ENCODE data around the gene CFAP65. TPM values are rescaled to one million over a fixed set of nuclear protein-coding genes. Genes with fewer than 3 reads are reported as not detected.

The CFAP65 gene
- total RNA-seq, 5 donors from 2014 or later (not counting 1 experiment from before 2014, with no cell fraction given) = 0.16 TPM; not detected in 4

DNA sequence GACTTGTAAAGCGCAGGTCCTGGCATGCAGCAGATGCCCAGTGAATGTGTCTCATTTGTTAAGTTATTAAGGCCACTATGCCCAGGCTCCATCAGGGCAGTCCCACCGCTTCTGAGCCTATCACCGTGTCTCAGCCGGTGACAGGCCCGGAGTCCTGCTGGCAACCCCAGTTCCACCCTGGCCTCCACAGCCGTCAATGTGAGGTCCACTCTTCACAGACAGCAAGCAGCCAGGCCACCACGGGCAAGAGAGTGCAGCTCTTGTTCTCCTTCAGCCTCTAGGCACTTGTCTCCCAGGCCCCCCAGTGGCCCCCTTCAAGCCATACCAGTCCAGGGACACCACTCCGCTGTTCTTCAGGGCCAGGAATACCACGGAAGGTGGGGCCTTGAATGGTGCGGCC, 22.6 kb downstream of the CFAP65 start:
- peaks cover 2 to 49% of the 10 kb centered on the region in 2 experiments for H3K27me3 ChIP-seq (replicated peaks in 1 of 2; ENCODE audit: control insufficient read depth in 2 of 2, extremely low read depth in 1 of 2, insufficient read depth in 2 of 2, low read length in 1 of 2)
- no peak overlapping the region for H3K27ac Mint-ChIP-seq
- H3K4me1 Mint-ChIP-seq = no peaks in the 10 kb centered on the region
- ChIA-PET CTCF (no interaction called here), POLR2A (no interaction called here)
- H3K36me3 ChIP-seq (ENCODE audit: control insufficient read depth in 2 of 2, extremely low read depth in 1 of 2, insufficient read depth in 1 of 2, low read length in 1 of 2) = no peaks in the 10 kb centered on the region
- WGBS (ENCODE audit: insufficient coverage) = 89% methylated on average over 8 of the region's 10 CpGs
- ATAC-seq (replicated peaks in 1 of 4) (no peak), DNase-seq (no peak)
- no peaks in the 10 kb centered on the region for H3K4me1 ChIP-seq (ENCODE audit: control insufficient read depth in 1 of 2, extremely low read depth in 1 of 2, insufficient read depth in 2 of 2, low read length in 2 of 2)
- H3K27ac ChIP-seq (ENCODE audit: low read length) = no peak overlapping the region
- H3K9me3 Mint-ChIP-seq = no peaks in the 10 kb centered on the region
- H3K4me3 ChIP-seq (ENCODE audit: control insufficient read depth in 1 of 2, extremely low read depth in 1 of 2, low read length in 1 of 2) = no peak overlapping the region
- no peaks in the 10 kb centered on the region for H3K9me3 ChIP-seq
- peaks cover 16 to 25% of the 10 kb centered on the region in 2 donors for H3K27me3 Mint-ChIP-seq
- no peaks in the 10 kb centered on the region for H3K36me3 Mint-ChIP-seq
- H3K4me3 Mint-ChIP-seq = no peak overlapping the region

DNA sequence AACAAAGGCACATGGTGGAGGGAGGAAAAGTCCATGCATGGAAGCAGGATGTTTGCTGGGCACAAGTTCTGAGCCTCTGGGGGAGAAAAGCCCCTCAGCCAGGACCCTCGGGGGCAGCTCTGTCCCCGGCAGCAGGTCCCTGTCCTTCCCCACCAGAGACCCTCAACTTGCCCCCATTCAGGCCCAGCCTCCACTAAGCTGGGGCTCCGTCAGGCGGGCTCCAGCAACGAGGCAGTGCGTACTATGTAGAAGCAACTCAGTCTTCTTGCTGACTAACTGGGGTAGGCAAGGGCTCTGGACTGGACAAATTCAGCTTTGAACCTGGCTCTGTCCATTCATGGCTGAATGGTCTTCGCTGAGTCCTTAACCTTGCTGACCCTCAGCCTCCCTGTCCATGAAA, 23.0 kb downstream of the CFAP65 start:
- Histone ChIP-seq H3K27me3 (replicated peaks in 1 of 2; ENCODE audit: control insufficient read depth in 2 of 2, extremely low read depth in 1 of 2, insufficient read depth in 2 of 2, low read length in 1 of 2) (peaks cover 2 to 52% of the 10 kb centered on the region in 2 experiments), H3K4me1 (ENCODE audit: control insufficient read depth in 1 of 2, extremely low read depth in 1 of 2, insufficient read depth in 2 of 2, low read length in 2 of 2) (no peaks in the 10 kb centered on the region), H3K36me3 (ENCODE audit: control insufficient read depth in 2 of 2, extremely low read depth in 1 of 2, insufficient read depth in 1 of 2, low read length in 1 of 2) (no peaks in the 10 kb centered on the region), H3K27ac (ENCODE audit: low read length) (no peak overlapping the region), H3K9me3 (no peaks in the 10 kb centered on the region), H3K4me3 (ENCODE audit: control insufficient read depth in 1 of 2, extremely low read depth in 1 of 2, low read length in 1 of 2) (no peak overlapping the region)
- H3K27ac Mint-ChIP-seq = no peak overlapping the region
- ATAC-seq (replicated peaks in 1 of 4) (no peak), DNase-seq (no peak)
- no peaks in the 10 kb centered on the region for H3K36me3 Mint-ChIP-seq
- ChIA-PET POLR2A (no interaction called here), CTCF (no interaction called here)
- no peaks in the 10 kb centered on the region for H3K4me1 Mint-ChIP-seq
- no peak overlapping the region for H3K4me3 Mint-ChIP-seq
- H3K27me3 Mint-ChIP-seq = peaks cover 21 to 27% of the 10 kb centered on the region in 2 donors
- WGBS (ENCODE audit: insufficient coverage) = 69% methylated on average over 6 of the region's 7 CpGs
- H3K9me3 Mint-ChIP-seq = no peaks in the 10 kb centered on the region

DNA sequence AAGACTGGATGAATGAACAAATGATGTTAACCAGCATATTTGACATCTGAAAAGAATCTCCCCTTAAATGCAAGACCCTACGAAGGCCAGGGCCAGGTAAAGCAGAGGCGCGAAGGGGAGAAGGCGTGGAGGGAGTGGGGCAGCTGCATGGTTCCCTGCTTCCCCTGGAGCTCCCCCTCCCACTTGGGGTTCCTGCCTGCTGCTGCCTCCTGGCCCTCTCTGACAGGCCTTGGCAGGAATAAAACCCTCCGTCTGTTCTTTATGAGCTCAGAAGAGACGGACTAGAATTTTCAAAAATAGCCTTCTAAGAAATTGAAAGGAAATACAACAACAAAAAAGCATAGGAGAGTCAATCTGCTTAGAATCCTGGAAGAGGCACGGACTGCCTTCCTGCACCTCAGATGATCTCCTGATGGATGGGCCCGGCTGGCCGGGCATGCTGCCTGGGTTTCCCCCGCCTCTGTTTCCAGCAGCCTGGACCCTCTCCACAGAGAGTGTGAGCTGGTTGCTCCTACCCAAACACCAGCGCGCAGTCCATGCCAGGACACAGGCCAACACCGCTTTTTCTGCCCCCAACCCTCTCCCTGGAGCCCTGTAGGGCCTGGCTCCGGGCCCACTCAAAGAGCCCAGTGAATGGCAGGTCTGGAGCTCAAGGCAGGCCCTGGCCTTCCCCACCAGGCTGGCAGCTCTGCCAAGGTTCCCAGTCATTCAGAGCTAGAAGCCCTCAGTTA, 23.9 kb downstream of the CFAP65 start:
- WGBS (ENCODE audit: insufficient coverage) = 75% methylated on average over 8 of the region's 14 CpGs
- ChIA-PET CTCF (no interaction called here), POLR2A (no interaction called here)
- Mint-ChIP-seq H3K4me3 (no peak overlapping the region), H3K27ac (no peak overlapping the region), H3K27me3 (peaks cover 25 to 30% of the 10 kb centered on the region in 2 donors), H3K9me3 (no peaks in the 10 kb centered on the region), H3K4me1 (no peaks in the 10 kb centered on the region), H3K36me3 (no peaks in the 10 kb centered on the region)
- H3K27ac ChIP-seq (ENCODE audit: low read length) = no peak overlapping the region
- H3K4me1 ChIP-seq (ENCODE audit: control insufficient read depth in 1 of 2, extremely low read depth in 1 of 2, insufficient read depth in 2 of 2, low read length in 2 of 2) = no peaks in the 10 kb centered on the region
- no peak overlapping the region for H3K4me3 ChIP-seq (ENCODE audit: control insufficient read depth in 1 of 2, extremely low read depth in 1 of 2, low read length in 1 of 2)
- no peak for ATAC-seq (replicated peaks in 1 of 4)
- no peak for DNase-seq
- H3K9me3 ChIP-seq = no peaks in the 10 kb centered on the region
- peaks cover 2 to 53% of the 10 kb centered on the region in 2 experiments for H3K27me3 ChIP-seq (replicated peaks in 1 of 2; ENCODE audit: control insufficient read depth in 2 of 2, extremely low read depth in 1 of 2, insufficient read depth in 2 of 2, low read length in 1 of 2)
- H3K36me3 ChIP-seq (ENCODE audit: control insufficient read depth in 2 of 2, extremely low read depth in 1 of 2, insufficient read depth in 1 of 2, low read length in 1 of 2) = no peaks in the 10 kb centered on the region

DNA sequence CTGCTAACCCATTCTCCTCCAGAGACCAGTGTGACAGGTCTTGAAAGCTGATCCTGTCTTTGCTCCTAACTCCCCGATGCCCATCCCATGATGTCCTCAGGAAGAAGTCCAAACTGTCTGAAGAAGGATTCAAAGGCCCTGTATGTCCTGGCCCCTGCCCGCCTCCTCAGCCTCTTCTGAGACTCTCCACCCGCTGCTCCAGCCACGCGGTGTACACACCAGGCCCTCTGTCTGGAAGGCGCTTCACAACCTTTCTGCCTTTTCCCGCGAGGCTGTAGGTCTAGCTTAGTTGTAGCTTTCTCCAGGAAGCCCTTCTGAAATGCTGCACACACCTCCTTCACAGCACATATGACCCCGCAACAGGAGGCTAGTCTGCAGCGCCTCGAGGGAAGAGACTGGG, 24.6 kb downstream of the CFAP65 start:
- no peak overlapping the region for H3K27ac Mint-ChIP-seq
- no peaks in the 10 kb centered on the region for H3K36me3 Mint-ChIP-seq
- ChIA-PET POLR2A (interaction anchor here in 1 of 2 donors (0.7 kb wide), 1 partner anchor 407 kb away, joined by 6 read pairs; no protein-coding TSS in a partner anchor), CTCF (no interaction called here)
- no peaks in the 10 kb centered on the region for H3K4me1 ChIP-seq (ENCODE audit: control insufficient read depth in 1 of 2, extremely low read depth in 1 of 2, insufficient read depth in 2 of 2, low read length in 2 of 2)
- H3K4me1 Mint-ChIP-seq = no peaks in the 10 kb centered on the region
- no peak for ATAC-seq (replicated peaks in 1 of 4)
- DNase-seq = no peak
- H3K4me3 ChIP-seq (ENCODE audit: control insufficient read depth in 1 of 2, extremely low read depth in 1 of 2, low read length in 1 of 2) = no peak overlapping the region
- 96% methylated on average over 4 of the region's 11 CpGs for WGBS (ENCODE audit: insufficient coverage)
- no peak overlapping the region for H3K4me3 Mint-ChIP-seq
- H3K27me3 ChIP-seq (replicated peaks in 1 of 2; ENCODE audit: control insufficient read depth in 2 of 2, extremely low read depth in 1 of 2, insufficient read depth in 2 of 2, low read length in 1 of 2) = peaks cover 2 to 49% of the 10 kb centered on the region in 2 experiments
- H3K27ac ChIP-seq (ENCODE audit: low read length) = no peak overlapping the region
- no peaks in the 10 kb centered on the region for H3K9me3 ChIP-seq
- no peaks in the 10 kb centered on the region for H3K36me3 ChIP-seq (ENCODE audit: control insufficient read depth in 2 of 2, extremely low read depth in 1 of 2, insufficient read depth in 1 of 2, low read length in 1 of 2)
- H3K27me3 Mint-ChIP-seq = peaks cover 25 to 31% of the 10 kb centered on the region in 2 donors
- no peaks in the 10 kb centered on the region for H3K9me3 Mint-ChIP-seq

DNA sequence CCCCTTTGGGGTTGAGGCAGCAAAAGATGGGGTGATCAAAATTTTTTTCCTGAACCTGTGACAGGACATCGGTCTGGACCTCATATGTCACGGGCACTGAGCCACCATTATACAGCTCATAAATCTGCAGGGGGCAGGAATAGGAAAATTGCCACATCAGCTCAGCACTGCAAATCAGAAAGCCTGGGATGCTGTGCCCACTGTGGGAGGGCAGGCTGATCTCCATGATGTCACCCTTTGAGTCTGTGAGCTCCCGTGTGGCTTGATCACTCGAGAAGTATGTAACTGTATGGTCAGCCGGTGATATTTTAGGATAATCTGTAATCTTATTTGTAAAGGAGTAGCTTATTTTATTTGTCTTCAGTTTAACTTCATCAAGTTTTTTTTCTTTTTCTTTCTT, 30.4 kb downstream of the CFAP65 start:
- no peaks in the 10 kb centered on the region for H3K4me1 ChIP-seq (ENCODE audit: control insufficient read depth in 1 of 2, extremely low read depth in 1 of 2, insufficient read depth in 2 of 2, low read length in 2 of 2)
- ChIA-PET CTCF (interaction anchor here (0.6 to 1.6 kb wide), 5 partner anchors 46 to 288 kb away, joined by 3 to 8 read pairs (median 5); no protein-coding TSS in a partner anchor), POLR2A (interaction anchor here in 1 of 2 donors (0.7 kb wide), 1 partner anchor 177 kb away, joined by 7 read pairs; no protein-coding TSS in a partner anchor)
- Mint-ChIP-seq H3K4me1 (no peaks in the 10 kb centered on the region), H3K27ac (no peak overlapping the region), H3K36me3 (no peaks in the 10 kb centered on the region), H3K9me3 (no peaks in the 10 kb centered on the region), H3K4me3 (no peak overlapping the region), H3K27me3 (peaks cover 37 to 57% of the 10 kb centered on the region in 2 donors)
- no peak for ATAC-seq (replicated peaks in 1 of 4)
- no peak for DNase-seq
- H3K36me3 ChIP-seq (ENCODE audit: control insufficient read depth in 2 of 2, extremely low read depth in 1 of 2, insufficient read depth in 1 of 2, low read length in 1 of 2) = no peaks in the 10 kb centered on the region
- peaks cover 2 to 66% of the 10 kb centered on the region in 2 experiments for H3K27me3 ChIP-seq (replicated peaks in 1 of 2; ENCODE audit: control insufficient read depth in 2 of 2, extremely low read depth in 1 of 2, insufficient read depth in 2 of 2, low read length in 1 of 2)
- no peaks in the 10 kb centered on the region for H3K9me3 ChIP-seq
- H3K27ac ChIP-seq (ENCODE audit: low read length) = no peak overlapping the region
- no peak overlapping the region for H3K4me3 ChIP-seq (ENCODE audit: control insufficient read depth in 1 of 2, extremely low read depth in 1 of 2, low read length in 1 of 2)
- 80% methylated on average over 2 of the region's 5 CpGs for whole genome bisulfite sequencing (ENCODE audit: insufficient coverage)

GRCh38 chr2:219010162-219010756, 31.1 kb downstream of the CFAP65 start:
- peaks cover 3 to 73% of the 10 kb centered on the region in 2 experiments for H3K27me3 ChIP-seq (replicated peaks in 1 of 2; ENCODE audit: control insufficient read depth in 2 of 2, extremely low read depth in 1 of 2, insufficient read depth in 2 of 2, low read length in 1 of 2)
- no peaks in the 10 kb centered on the region for H3K36me3 ChIP-seq (ENCODE audit: control insufficient read depth in 2 of 2, extremely low read depth in 1 of 2, insufficient read depth in 1 of 2, low read length in 1 of 2)
- Mint-ChIP-seq H3K4me3 (no peak overlapping the region), H3K36me3 (no peaks in the 10 kb centered on the region), H3K4me1 (no peaks in the 10 kb centered on the region), H3K27me3 (peaks cover 43 to 63% of the 10 kb centered on the region in 2 donors), H3K27ac (no peak overlapping the region), H3K9me3 (no peaks in the 10 kb centered on the region)
- no peak overlapping the region for H3K27ac ChIP-seq (ENCODE audit: low read length)
- ATAC-seq (replicated peaks in 1 of 4) (peak in 3 of 4 experiments; percentile 46 to 64 (median 61)), DNase-seq (peak in 2 of 35 experiments; percentile 26 to 38)
- no peak overlapping the region for H3K4me3 ChIP-seq (ENCODE audit: control insufficient read depth in 1 of 2, extremely low read depth in 1 of 2, low read length in 1 of 2)
- WGBS (ENCODE audit: insufficient coverage) = no CpG with 5 or more reads among the region's 6 CpGs
- CTCF ChIA-PET = interaction anchor here (0.5 to 1.6 kb wide), 9 partner anchors 9 to 288 kb away, joined by 3 to 8 read pairs (median 4); no protein-coding TSS in a partner anchor
- no peaks in the 10 kb centered on the region for H3K4me1 ChIP-seq (ENCODE audit: control insufficient read depth in 1 of 2, extremely low read depth in 1 of 2, insufficient read depth in 2 of 2, low read length in 2 of 2)
- POLR2A ChIA-PET = interaction anchor here in 1 of 2 donors (0.7 kb wide), 1 partner anchor 178 kb away, joined by 7 read pairs; no protein-coding TSS in a partner anchor
- no peaks in the 10 kb centered on the region for H3K9me3 ChIP-seq
